ENCODE results near the gene ZNF362.

The ZNF362 gene

GRCh38 chr1:33224166-33224707, 32.1 kb upstream of the ZNF362 start:
- H3K4me3 ChIP-seq (ENCODE audit: low read depth, low read length), result no peak overlapping the region
- no peak for DNase-seq (ENCODE audit: low read depth, low spot score)
- TF ChIP-seq CTCF (IDR thresholded peaks at IDR 0.05; ENCODE audit: low read depth, low read length), result no peak
- in situ Hi-C loops (cut with HindIII; ENCODE audit: low sequenced_read_pairs), result no loop called here

- no peak for TF ChIP-seq CTCF (IDR thresholded peaks at IDR 0.05; ENCODE audit: low read depth, low read length)
- H3K4me3 ChIP-seq (ENCODE audit: low read depth, low read length), result no peak overlapping the region
- no peak for DNase-seq (ENCODE audit: low read depth, low spot score)
- in situ Hi-C loops (cut with HindIII; ENCODE audit: low sequenced_read_pairs), result no loop called here
Measured at GRCh38 chr1:33225586-33225985, 30.7 kb upstream of the ZNF362 start.

- no peak overlapping the region for H3K4me3 ChIP-seq (ENCODE audit: low read depth, low read length)
- in situ Hi-C loops (cut with HindIII; ENCODE audit: low sequenced_read_pairs), result no loop called here
- peak; percentile 77 for DNase-seq (ENCODE audit: low read depth, low spot score)
- no peak for TF ChIP-seq CTCF (IDR thresholded peaks at IDR 0.05; ENCODE audit: low read depth, low read length)
Measured at GRCh38 chr1:33228935-33229487, 27.3 kb upstream of the ZNF362 start.

DNA sequence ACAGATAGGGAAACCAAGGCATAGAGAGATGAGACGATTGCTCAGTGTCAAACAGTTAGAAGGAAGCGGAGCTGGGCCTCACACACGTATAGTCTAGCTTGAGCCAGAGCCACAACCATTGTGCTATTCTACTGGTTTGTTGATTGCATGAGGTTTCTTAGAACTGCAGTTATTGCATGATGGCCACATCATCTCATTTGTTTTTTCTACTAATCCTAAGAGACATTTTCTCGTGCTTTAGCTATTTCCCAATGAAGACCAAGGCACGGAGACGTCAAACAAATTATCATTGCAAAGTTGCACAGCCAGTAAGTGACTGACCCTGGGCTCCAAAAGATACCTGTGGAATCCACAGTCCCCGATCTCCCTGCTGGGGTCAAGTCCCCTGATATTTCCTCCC, 25.1 kb upstream of the ZNF362 start:
- no peak for DNase-seq (ENCODE audit: low read depth, low spot score)
- no peak for TF ChIP-seq CTCF (IDR thresholded peaks at IDR 0.05; ENCODE audit: low read depth, low read length)

DNA sequence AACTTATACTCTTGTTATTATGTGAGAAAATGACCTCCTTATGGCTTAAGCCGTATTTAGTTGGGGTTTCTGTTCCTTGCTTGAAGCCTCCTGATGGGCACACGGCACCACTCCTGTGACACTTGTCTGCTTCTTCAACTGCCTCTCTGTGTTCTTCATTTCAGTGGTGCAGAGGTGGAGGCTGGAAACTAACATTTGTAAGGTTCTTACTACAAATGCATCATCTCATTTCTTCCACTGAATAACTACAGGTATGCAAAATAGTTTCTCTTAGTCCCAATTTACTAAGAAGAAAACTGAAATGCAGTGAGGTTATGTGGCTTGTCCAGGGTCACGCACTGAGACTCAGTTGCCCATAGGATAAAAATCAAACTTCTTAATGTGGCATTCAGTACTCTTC, 23.6 kb upstream of the ZNF362 start:
- no peak for DNase-seq (ENCODE audit: low read depth, low spot score)
- in situ Hi-C loops (cut with HindIII; ENCODE audit: low sequenced_read_pairs), result no loop called here
- no peak overlapping the region for H3K4me3 ChIP-seq (ENCODE audit: low read depth, low read length)
- no peak for TF ChIP-seq CTCF (IDR thresholded peaks at IDR 0.05; ENCODE audit: low read depth, low read length)

More for the DNA sequence above, 25.1 kb upstream of the ZNF362 start:
- in situ Hi-C loops (cut with HindIII; ENCODE audit: low sequenced_read_pairs), result no loop called here
- no peak overlapping the region for H3K4me3 ChIP-seq (ENCODE audit: low read depth, low read length)

- DNase-seq (ENCODE audit: low read depth, low spot score), result no peak
- H3K4me3 ChIP-seq (ENCODE audit: low read depth, low read length), result no peak overlapping the region
- TF ChIP-seq CTCF (IDR thresholded peaks at IDR 0.05; ENCODE audit: low read depth, low read length), result no peak
- in situ Hi-C loops (cut with HindIII; ENCODE audit: low sequenced_read_pairs), result no loop called here
Measured at GRCh38 chr1:33234131-33234530, 22.2 kb upstream of the ZNF362 start.
